Caco-2 (cell line): ENCODE results near the gene GZF1. TPM values are rescaled to one million over a fixed set of nuclear protein-coding genes. Genes with fewer than 3 reads are reported as not detected.
A peak's percentile ranks its signal among the peaks of the same experiment; 100 is the strongest.

ENCODE experiments used
- BruUV-seq: library from RNA; stranded (reverse); fragments of 400-500 nt; replicated peaks from 2 replicates; lab custom pipeline; 2021; lab: Mats Ljungman, UMichigan
- CTCF ChIA-PET: fragments of 300-600 bp; sonication (Branson Sonifier 250); formaldehyde crosslinking; loops from one replicate; lab custom pipeline; 2022; ENCODE audit warnings: antibody characterized with exemption; lab: Charles Lee
- POLR2A ChIA-PET: fragments of 300-600 bp; sonication (Branson Sonifier 250); formaldehyde crosslinking; loops from one replicate; lab custom pipeline; 2022; ENCODE audit warnings: antibody characterized with exemption; lab: Charles Lee
- DNase-seq, 2 experiments: peaks; one replicate each; pipeline versions ENCODE4 v3.0.0 to v3.0.0-alpha.2; 2020 to 2022
- H3K27me3 ChIP-seq: replicated peaks from 2 replicates; pipeline ENCODE4 v1.6.0; 2011; ENCODE audit warnings: low read length; ENCODE audit not compliant: control insufficient read depth, insufficient read depth
- H3K36me3 ChIP-seq: 2 replicates; pipeline ENCODE4 v1.5.1; 2011; ENCODE audit warnings: low read length; ENCODE audit not compliant: control insufficient read depth, insufficient read depth
- H3K4me1 ChIP-seq: fragments of 250-450 bp; sonication (Bioruptor Pico); 2 replicates; pipeline ENCODE4 v1.5.1; 2020; ENCODE audit warnings: mild to moderate bottlenecking
- H3K4me3 ChIP-seq: 2 replicates; pipeline ENCODE4 v1.5.1; 2011; ENCODE audit warnings: low read depth, mild to moderate bottlenecking, control low read depth, low read length
- H3K9me3 ChIP-seq: fragments of 250-450 bp; sonication (Bioruptor Pico); 2 replicates; pipeline ENCODE4 v1.5.1; 2020; ENCODE audit warnings: mild to moderate bottlenecking, moderate library complexity
- H3K27ac Mint-ChIP-seq: one replicate; pipeline ENCODE4 v1.8.0; 2022; ENCODE audit warnings: mixed read lengths; ENCODE audit not compliant: unreplicated experiment
- H3K27me3 Mint-ChIP-seq: one replicate; pipeline ENCODE4 v1.8.0; 2022; ENCODE audit warnings: mixed read lengths; ENCODE audit not compliant: insufficient read depth, unreplicated experiment
- H3K36me3 Mint-ChIP-seq: one replicate; pipeline ENCODE4 v1.8.0; 2022; ENCODE audit warnings: mild to moderate bottlenecking, mixed read lengths; ENCODE audit not compliant: insufficient read depth, unreplicated experiment
- H3K4me1 Mint-ChIP-seq: one replicate; pipeline ENCODE4 v1.8.0; 2022; ENCODE audit warnings: low read depth, mixed read lengths; ENCODE audit not compliant: unreplicated experiment
- H3K4me3 Mint-ChIP-seq: one replicate; pipeline ENCODE4 v1.8.0; 2022; ENCODE audit warnings: mild to moderate bottlenecking, moderate library complexity, mixed read lengths; ENCODE audit not compliant: unreplicated experiment
- H3K9me3 Mint-ChIP-seq: one replicate; pipeline ENCODE4 v1.8.0; 2022; ENCODE audit warnings: mixed read lengths; ENCODE audit not compliant: unreplicated experiment
- intact Hi-C: fragments of 100-400 bp; cut with micrococcal nuclease; formaldehyde crosslinking; loops from one replicate; pipeline ENCODE4 v1.10.0; 2022; ENCODE audit not compliant: unreplicated experiment
- total RNA-seq: library from RNA; stranded (reverse); gene quantifications from 2 replicates; pipeline ENCODE4 v1.2.3, GENCODE V29; 2022
- TF ChIP-seq, protein P1 (sequence below), 2 experiments: fragments of 200-600 bp in 1 of 2; IDR thresholded peaks; 1 replicate in 1 of 2; 2 replicates in 1 of 2; pipeline versions ENCODE4 v1.5.1 to v1.8.0; 2011 to 2022; ENCODE audit warnings: antibody characterized with exemption in 1 of 2, control low read depth in 1 of 2, inconsistent platforms in 1 of 2, low read depth in 1 of 2, low read length in 1 of 2, mild to moderate bottlenecking in 1 of 2, moderate library complexity in 1 of 2; ENCODE audit not compliant: insufficient read depth in 1 of 2, severe bottlenecking in 1 of 2, unreplicated experiment in 1 of 2

The GZF1 gene
- total RNA-seq, 1 experiment from 2014 or later: 18.4 TPM

DNA sequence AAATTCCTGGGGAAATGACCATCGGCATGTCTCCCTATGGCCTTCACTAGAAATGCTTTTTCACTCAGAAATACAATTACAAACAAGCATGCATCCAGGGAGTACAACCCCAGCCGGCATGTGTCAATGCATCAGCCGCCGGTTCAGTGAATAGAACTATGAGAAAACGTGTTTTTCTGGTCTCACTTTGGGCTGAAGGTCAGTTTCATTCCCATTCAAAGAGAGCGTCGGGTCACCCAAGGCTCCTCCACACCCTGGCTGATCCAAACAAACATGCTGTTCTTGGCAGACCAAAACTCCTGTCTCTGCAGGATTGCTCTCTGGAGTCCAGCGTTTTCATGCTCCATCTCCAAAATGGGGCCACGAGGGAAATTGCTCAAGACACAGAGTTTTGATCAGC, 46.9 kb upstream of the GZF1 start:
- DNase-seq: peak in 1 of 2 experiments; percentile 24
- Histone ChIP-seq H3K4me1 (0 out of 2 replicates have a peak, but pooled peaks cover 4% of the 10 kb centered on the region), H3K4me3 (no peak overlapping the region), H3K36me3 (no peaks in the 10 kb centered on the region), H3K27me3 (no peaks in the 10 kb centered on the region), H3K9me3 (no peaks in the 10 kb centered on the region)
- intact Hi-C loops: no loop called here
- Mint-ChIP-seq H3K27me3 (no peaks in the 10 kb centered on the region), H3K36me3 (no peaks in the 10 kb centered on the region), H3K9me3 (peaks cover 16% of the 10 kb centered on the region), H3K4me1 (peaks cover 6% of the 10 kb centered on the region), H3K4me3 (no peak overlapping the region), H3K27ac (no peak overlapping the region)
- TF ChIP-seq, protein P1, sequence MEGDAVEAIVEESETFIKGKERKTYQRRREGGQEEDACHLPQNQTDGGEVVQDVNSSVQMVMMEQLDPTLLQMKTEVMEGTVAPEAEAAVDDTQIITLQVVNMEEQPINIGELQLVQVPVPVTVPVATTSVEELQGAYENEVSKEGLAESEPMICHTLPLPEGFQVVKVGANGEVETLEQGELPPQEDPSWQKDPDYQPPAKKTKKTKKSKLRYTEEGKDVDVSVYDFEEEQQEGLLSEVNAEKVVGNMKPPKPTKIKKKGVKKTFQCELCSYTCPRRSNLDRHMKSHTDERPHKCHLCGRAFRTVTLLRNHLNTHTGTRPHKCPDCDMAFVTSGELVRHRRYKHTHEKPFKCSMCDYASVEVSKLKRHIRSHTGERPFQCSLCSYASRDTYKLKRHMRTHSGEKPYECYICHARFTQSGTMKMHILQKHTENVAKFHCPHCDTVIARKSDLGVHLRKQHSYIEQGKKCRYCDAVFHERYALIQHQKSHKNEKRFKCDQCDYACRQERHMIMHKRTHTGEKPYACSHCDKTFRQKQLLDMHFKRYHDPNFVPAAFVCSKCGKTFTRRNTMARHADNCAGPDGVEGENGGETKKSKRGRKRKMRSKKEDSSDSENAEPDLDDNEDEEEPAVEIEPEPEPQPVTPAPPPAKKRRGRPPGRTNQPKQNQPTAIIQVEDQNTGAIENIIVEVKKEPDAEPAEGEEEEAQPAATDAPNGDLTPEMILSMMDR (IDR thresholded peaks at IDR 0.05; ENCODE audit: insufficient read depth in 1 of 2, low read depth in 1 of 2, low read length in 1 of 2, severe bottlenecking in 1 of 2, unreplicated experiment in 1 of 2): no peak
- POLR2A ChIA-PET: no interaction called here
- no TSS peak for BruUV-seq
- CTCF ChIA-PET: no interaction called here

- no peak overlapping the region for H3K4me3 Mint-ChIP-seq
- H3K27me3 Mint-ChIP-seq: no peaks in the 10 kb centered on the region
- no peaks in the 10 kb centered on the region for H3K36me3 Mint-ChIP-seq
Measured at GRCh38 chr20:23316626-23317025, 45.4 kb upstream of the GZF1 start.

GRCh38 chr20:23317081-23317480, 44.9 kb upstream of the GZF1 start:
- POLR2A ChIA-PET: no interaction called here
- H3K4me1 Mint-ChIP-seq: peaks cover 6% of the 10 kb centered on the region
- no peaks in the 10 kb centered on the region for H3K27me3 ChIP-seq
- no peaks in the 10 kb centered on the region for H3K36me3 Mint-ChIP-seq
- H3K27ac Mint-ChIP-seq: no peak overlapping the region
- H3K27me3 Mint-ChIP-seq: no peaks in the 10 kb centered on the region
- 0 out of 2 replicates have a peak, but pooled peaks cover 4% of the 10 kb centered on the region for H3K4me1 ChIP-seq
- intact Hi-C loops: no loop called here
- TF ChIP-seq, protein P1 (IDR thresholded peaks at IDR 0.05; ENCODE audit: insufficient read depth in 1 of 2, low read depth in 1 of 2, low read length in 1 of 2, severe bottlenecking in 1 of 2, unreplicated experiment in 1 of 2): no peak
- CTCF ChIA-PET: no interaction called here
- H3K4me3 ChIP-seq: no peak overlapping the region
- no peak overlapping the region for H3K4me3 Mint-ChIP-seq
- no peaks in the 10 kb centered on the region; the same call in 1 of the 2 replicates for H3K36me3 ChIP-seq
- BruUV-seq: no TSS peak
- no peak for DNase-seq
- H3K9me3 ChIP-seq: no peaks in the 10 kb centered on the region
- H3K9me3 Mint-ChIP-seq: peaks cover 10% of the 10 kb centered on the region

More at GRCh38 chr20:23316626-23317025, 45.4 kb upstream of the GZF1 start:
- TF ChIP-seq, protein P1 (IDR thresholded peaks at IDR 0.05; ENCODE audit: insufficient read depth in 1 of 2, low read depth in 1 of 2, low read length in 1 of 2, severe bottlenecking in 1 of 2, unreplicated experiment in 1 of 2): no peak
- Histone ChIP-seq H3K36me3 (no peaks in the 10 kb centered on the region; the same call in 1 of the 2 replicates), H3K27me3 (no peaks in the 10 kb centered on the region), H3K4me1 (0 out of 2 replicates have a peak, but pooled peaks cover 4% of the 10 kb centered on the region), H3K9me3 (no peaks in the 10 kb centered on the region), H3K4me3 (no peak overlapping the region)
- peaks cover 6% of the 10 kb centered on the region for H3K4me1 Mint-ChIP-seq
- ChIA-PET POLR2A (no interaction called here), CTCF (no interaction called here)
- H3K27ac Mint-ChIP-seq: peak overlapping the region; percentile 51
- no TSS peak for BruUV-seq
- peaks cover 10% of the 10 kb centered on the region for H3K9me3 Mint-ChIP-seq
- DNase-seq: no peak
- intact Hi-C loops: no loop called here
